IPS-20b (cell line): ENCODE results near the gene KDM4E.

ENCODE experiments used
- H3K27ac ChIP-seq: one replicate; pipeline ENCODE4 v1.5.1; 2013; ENCODE audit warnings: low read length
- H3K27me3 ChIP-seq: 2 replicates; pipeline ENCODE4 v1.6.1; 2013; ENCODE audit warnings: mild to moderate bottlenecking, low read length, inconsistent platforms; ENCODE audit not compliant: insufficient read depth
- H3K36me3 ChIP-seq: 2 replicates; pipeline ENCODE4 v1.6.1; 2013; ENCODE audit warnings: low read depth, mild to moderate bottlenecking, inconsistent platforms, low read length, moderate library complexity; ENCODE audit not compliant: insufficient read depth
- H3K4me1 ChIP-seq: 2 replicates; pipeline ENCODE4 v1.6.1; 2013; ENCODE audit warnings: mild to moderate bottlenecking, control low read depth, inconsistent platforms, low read length, moderate library complexity; ENCODE audit not compliant: insufficient read depth
- H3K4me3 ChIP-seq: 2 replicates; pipeline ENCODE4 v1.5.1; 2013; ENCODE audit warnings: mild to moderate bottlenecking, low read length, inconsistent platforms
- H3K9ac ChIP-seq: 2 replicates; pipeline ENCODE4 v1.6.1; 2013; ENCODE audit warnings: low read depth, mild to moderate bottlenecking, inconsistent platforms, low read length, moderate library complexity
- H3K9me3 ChIP-seq: 2 replicates; pipeline ENCODE4 v1.6.1; 2013; ENCODE audit warnings: mild to moderate bottlenecking, low read depth, low read length, inconsistent platforms; ENCODE audit not compliant: insufficient read depth

Gene KDM4E

DNA sequence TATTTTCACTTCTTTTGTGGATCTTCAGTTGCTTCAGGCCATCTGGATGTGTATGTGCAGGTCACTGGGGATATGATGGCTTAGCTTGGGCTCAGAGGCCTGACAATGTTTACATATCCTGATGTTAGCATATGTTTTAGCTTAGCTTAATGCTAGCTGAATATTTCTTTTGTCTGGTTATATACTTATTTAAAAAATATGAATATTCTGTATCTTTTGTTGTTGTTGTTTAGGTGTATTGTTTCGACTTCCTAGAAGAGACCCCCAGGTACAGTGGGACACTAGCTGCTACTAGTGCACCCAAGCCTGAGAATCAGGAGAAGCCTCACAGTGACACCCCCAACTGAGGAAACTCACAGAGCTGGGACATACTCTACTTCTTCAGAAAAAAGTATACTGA is at the start of gene KDM4E:
KDM4E (plus strand) TSS at position 301 of the 400 bp plus-strand sequence. CDS start 300 bp downstream, outside the sequence.
- H3K4me3 ChIP-seq = no peak within 1 kb of the TSS

DNA sequence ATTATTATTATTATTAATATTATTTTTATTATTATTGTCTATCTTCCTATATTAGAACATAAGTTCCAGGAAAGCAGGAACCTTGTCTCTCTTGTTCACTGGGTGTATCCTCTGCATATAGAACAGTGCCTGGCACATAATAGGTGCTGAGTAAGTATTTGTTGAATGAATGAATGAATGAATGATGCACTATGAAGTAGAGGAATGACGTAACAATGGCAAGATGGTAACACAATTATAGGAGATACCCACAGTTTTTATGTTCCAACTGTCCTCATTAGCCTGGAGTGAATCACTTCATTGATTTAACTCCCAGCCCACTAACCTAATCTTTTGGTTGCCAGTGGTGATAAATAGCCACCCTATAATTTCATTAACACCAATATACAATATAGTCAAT is 49.5 kb upstream of the KDM4E start:
- Histone ChIP-seq H3K4me3 (no peak overlapping the region), H3K9me3 (no peaks in the 10 kb centered on the region), H3K27me3 (no peaks in the 10 kb centered on the region), H3K9ac (no peak overlapping the region), H3K27ac (no peak overlapping the region), H3K4me1 (peaks cover 4% of the 10 kb centered on the region; the same call in 1 of the 2 replicates), H3K36me3 (peaks cover 15% of the 10 kb centered on the region)

More for the DNA sequence above, at the start of gene KDM4E:
- no peak within 1 kb of the TSS for H3K9ac ChIP-seq
- H3K27ac ChIP-seq = no peak within 1 kb of the TSS
- no peaks in the 10 kb centered on the region for H3K36me3 ChIP-seq
- H3K4me1 ChIP-seq = no peaks in the 10 kb centered on the region
- no peaks in the 10 kb centered on the region for H3K9me3 ChIP-seq
- H3K27me3 ChIP-seq = no peaks in the 10 kb centered on the region

DNA sequence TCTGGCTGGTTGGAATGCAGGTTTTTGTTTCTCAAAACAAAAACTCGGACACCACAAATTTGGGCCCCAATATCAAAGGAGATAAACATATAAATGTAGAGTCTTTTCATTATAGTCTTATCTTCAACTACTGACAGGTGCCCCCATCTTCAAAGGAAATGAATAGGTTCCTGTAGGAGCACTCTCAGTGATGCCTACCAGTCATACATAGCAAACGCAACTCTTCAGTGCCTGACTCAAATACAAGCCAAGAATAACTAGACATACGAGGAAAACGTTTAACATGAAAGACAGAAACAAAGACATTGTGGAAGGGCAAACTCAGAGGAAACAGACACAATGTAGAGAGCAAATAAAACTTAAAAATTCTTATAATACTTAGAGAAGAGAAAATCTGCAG is 37.7 kb upstream of the KDM4E start:
- peaks cover 8% of the 10 kb centered on the region; the same call in 1 of the 2 replicates for H3K27me3 ChIP-seq

DNA sequence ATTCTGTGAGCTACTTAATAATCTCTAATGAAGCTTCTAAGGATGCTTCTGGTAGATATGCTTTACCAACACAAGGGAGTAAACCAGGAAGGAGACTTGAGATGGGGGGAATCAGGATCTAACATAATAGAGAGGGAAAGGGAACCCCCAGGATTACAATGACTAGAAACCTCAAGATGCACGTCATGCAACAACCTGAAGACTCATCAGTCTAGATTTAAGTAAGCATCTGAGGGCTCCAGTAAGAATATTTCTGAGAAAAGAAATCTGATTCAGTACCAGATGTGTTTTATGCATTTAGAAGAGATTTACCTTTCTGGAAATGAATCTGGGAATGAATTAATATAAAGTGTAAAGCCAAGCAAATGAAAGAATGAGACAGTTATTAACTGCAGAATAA is 36.3 kb upstream of the KDM4E start:
- Histone ChIP-seq H3K36me3 (no peaks in the 10 kb centered on the region), H3K27me3 (peaks cover 8% of the 10 kb centered on the region; the same call in 1 of the 2 replicates), H3K4me3 (no peak overlapping the region)

More for the DNA sequence above, 37.7 kb upstream of the KDM4E start:
- Histone ChIP-seq H3K9ac (no peak overlapping the region), H3K36me3 (no peaks in the 10 kb centered on the region), H3K9me3 (no peaks in the 10 kb centered on the region), H3K4me3 (no peak overlapping the region), H3K4me1 (no peaks in the 10 kb centered on the region), H3K27ac (no peak overlapping the region)

DNA sequence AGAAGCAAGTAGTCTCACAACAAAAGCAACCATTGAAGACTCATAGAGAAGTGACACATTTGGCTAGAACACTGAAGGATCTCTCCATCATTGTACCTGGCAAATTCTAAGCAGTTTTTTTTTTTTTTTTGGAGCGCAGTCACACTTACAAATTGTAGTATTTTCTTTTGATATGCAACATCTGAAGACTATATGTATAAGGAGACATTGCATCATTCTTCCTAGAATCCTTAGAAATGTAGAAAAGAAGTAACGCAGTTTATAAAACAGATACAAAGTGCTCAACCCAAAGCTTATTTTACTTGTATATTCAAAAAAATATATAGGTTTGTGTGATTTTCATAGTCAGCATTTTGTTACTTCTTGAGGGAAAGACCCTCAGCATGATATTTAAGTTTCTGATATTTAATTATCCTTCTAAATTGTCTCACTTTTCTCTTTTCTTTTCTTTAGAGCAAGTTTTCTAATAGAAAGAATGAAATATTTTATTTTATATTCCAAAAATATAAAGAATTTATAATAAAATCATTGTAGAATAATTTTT is 31.6 kb upstream of the KDM4E start:
- no peak overlapping the region for H3K9ac ChIP-seq
- no peaks in the 10 kb centered on the region for H3K9me3 ChIP-seq
- H3K36me3 ChIP-seq = no peaks in the 10 kb centered on the region
- H3K4me1 ChIP-seq = no peaks in the 10 kb centered on the region
- H3K27ac ChIP-seq = no peak overlapping the region
- H3K4me3 ChIP-seq = no peak overlapping the region
- peaks cover 7% of the 10 kb centered on the region; the same call in 1 of the 2 replicates for H3K27me3 ChIP-seq

More for the DNA sequence above, 36.3 kb upstream of the KDM4E start:
- Histone ChIP-seq H3K27ac (no peak overlapping the region), H3K4me1 (no peaks in the 10 kb centered on the region), H3K9me3 (no peaks in the 10 kb centered on the region), H3K9ac (no peak overlapping the region)

DNA sequence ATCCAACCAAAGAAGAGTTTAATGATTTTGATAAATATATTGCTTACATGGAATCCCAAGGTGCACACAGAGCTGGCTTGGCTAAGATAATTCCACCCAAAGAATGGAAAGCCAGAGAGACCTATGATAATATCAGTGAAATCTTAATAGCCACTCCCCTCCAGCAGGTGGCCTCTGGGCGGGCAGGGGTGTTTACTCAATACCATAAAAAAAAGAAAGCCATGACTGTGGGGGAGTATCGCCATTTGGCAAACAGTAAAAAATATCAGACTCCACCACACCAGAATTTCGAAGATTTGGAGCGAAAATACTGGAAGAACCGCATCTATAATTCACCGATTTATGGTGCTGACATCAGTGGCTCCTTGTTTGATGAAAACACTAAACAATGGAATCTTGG is 27.6 kb upstream of the KDM4E start:
- no peak overlapping the region for H3K27ac ChIP-seq
- no peak overlapping the region for H3K9ac ChIP-seq
- H3K4me3 ChIP-seq = no peak overlapping the region
- no peaks in the 10 kb centered on the region for H3K4me1 ChIP-seq
- H3K27me3 ChIP-seq = no peaks in the 10 kb centered on the region
- no peaks in the 10 kb centered on the region for H3K36me3 ChIP-seq
- no peaks in the 10 kb centered on the region for H3K9me3 ChIP-seq

DNA sequence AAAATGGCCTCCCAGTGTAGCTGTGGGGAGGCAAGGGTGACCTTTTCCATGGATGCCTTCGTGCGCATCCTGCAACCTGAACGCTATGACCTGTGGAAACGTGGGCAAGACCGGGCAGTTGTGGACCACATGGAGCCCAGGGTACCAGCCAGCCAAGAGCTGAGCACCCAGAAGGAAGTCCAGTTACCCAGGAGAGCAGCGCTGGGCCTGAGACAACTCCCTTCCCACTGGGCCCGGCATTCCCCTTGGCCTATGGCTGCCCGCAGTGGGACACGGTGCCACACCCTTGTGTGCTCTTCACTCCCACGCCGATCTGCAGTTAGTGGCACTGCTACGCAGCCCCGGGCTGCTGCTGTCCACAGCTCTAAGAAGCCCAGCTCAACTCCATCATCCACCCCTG is 26.8 kb upstream of the KDM4E start:
- Histone ChIP-seq H3K4me3 (no peak overlapping the region), H3K9ac (no peak overlapping the region), H3K36me3 (no peaks in the 10 kb centered on the region), H3K27ac (no peak overlapping the region), H3K27me3 (no peaks in the 10 kb centered on the region), H3K4me1 (no peaks in the 10 kb centered on the region), H3K9me3 (no peaks in the 10 kb centered on the region)

DNA sequence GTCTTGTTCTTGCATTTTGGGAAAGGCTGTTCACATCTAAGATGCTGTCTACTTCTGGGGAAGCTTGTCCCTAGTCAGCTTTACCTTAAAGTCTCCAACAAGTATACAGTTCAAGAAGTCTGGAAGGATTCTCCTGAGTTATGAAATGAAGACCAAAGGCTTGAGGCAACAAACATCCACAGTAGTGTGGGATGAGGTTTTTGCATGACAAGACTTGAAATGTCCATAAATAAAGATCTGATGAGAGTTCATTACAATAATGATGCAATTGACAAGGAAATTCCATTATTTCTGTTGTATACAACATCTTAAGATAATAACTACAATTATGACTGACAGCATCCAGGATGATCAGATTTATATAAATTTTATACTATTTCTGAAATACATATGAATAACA is 21.3 kb upstream of the KDM4E start:
- H3K27me3 ChIP-seq = no peaks in the 10 kb centered on the region
- H3K4me1 ChIP-seq = no peaks in the 10 kb centered on the region
- no peaks in the 10 kb centered on the region for H3K36me3 ChIP-seq
- no peak overlapping the region for H3K9ac ChIP-seq
- H3K4me3 ChIP-seq = no peak overlapping the region
- H3K9me3 ChIP-seq = no peaks in the 10 kb centered on the region
- H3K27ac ChIP-seq = no peak overlapping the region

DNA sequence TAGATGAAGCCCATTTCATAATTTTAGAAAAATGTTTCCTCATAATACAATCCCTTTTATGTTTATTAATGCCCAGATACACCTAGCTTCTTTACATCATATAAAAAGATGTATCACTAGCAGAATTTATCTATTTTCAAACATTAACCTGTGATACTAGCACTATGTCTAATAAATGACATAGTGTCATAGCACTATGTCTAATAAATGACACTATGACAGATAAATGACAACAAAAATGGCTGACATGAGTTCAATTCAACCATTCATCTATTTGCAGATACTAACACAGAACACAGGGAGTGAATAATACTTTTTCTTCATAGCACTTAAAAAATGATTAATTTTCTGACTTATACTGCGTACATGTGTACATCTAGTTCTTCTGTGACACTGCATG is 19.4 kb upstream of the KDM4E start:
- H3K9ac ChIP-seq = no peak overlapping the region

DNA sequence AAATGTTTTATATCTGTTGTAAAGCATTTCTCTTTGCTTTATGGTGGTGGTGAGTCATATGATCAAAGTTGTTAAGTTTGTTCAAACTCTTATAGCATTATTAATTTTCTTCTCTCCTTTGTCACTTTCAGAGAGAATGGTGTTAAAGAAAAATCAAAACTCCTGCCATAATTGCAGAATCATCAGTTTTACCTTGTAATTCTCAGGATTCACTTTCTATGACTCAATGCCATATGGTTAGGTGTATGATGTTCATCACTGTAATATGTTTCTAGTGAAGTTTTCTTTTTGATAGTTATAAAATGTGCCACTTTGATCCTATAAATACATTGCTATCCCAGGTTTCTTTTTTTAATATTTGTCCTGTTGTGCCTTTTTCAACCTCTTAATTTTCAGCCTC is 13.7 kb upstream of the KDM4E start:
- H3K27me3 ChIP-seq = no peaks in the 10 kb centered on the region

More for the DNA sequence above, 19.4 kb upstream of the KDM4E start:
- no peak overlapping the region for H3K27ac ChIP-seq
- no peaks in the 10 kb centered on the region for H3K36me3 ChIP-seq
- H3K4me3 ChIP-seq = no peak overlapping the region
- H3K4me1 ChIP-seq = no peaks in the 10 kb centered on the region
- H3K9me3 ChIP-seq = no peaks in the 10 kb centered on the region
- no peaks in the 10 kb centered on the region for H3K27me3 ChIP-seq

DNA sequence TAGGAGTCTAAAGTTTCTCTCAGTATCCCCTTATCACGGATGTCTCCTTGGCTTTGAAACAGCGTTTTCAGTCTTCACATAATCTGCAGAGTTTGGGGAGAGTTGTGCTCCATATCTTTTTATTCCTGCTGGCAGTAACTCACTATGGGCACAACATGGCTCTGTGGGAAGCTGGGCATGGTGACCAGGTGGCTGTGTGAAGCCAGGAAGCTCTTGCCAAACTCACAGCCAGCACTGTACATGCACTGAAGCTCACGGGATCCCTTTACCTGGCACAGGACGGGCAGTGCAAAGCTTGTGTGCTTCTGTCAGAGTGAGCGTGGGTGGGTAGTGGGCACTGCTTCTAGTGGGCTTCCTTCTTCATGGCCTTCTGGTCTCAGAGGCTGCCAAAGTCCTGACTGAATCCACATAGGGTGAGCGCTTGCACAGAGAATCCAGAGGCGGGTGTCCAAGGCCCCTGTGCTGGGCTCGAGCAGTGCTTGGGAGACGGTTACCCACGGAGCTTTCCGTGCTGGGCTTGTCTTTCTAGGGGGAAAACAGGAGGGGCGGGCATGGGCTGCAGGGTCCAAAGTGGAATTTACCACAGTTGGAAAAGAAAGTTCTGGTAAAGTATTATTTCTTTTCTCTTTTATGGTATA is 10.8 kb upstream of the KDM4E start:
- H3K4me3 ChIP-seq = no peak overlapping the region
- no peaks in the 10 kb centered on the region for H3K27me3 ChIP-seq
- no peaks in the 10 kb centered on the region for H3K36me3 ChIP-seq
- no peak overlapping the region for H3K27ac ChIP-seq
- H3K9ac ChIP-seq = no peak overlapping the region
- H3K4me1 ChIP-seq = no peaks in the 10 kb centered on the region
- H3K9me3 ChIP-seq = no peaks in the 10 kb centered on the region

More for the DNA sequence above, 13.7 kb upstream of the KDM4E start:
- no peaks in the 10 kb centered on the region for H3K9me3 ChIP-seq
- H3K4me3 ChIP-seq = no peak overlapping the region
- H3K27ac ChIP-seq = no peak overlapping the region
- H3K4me1 ChIP-seq = no peaks in the 10 kb centered on the region
- H3K36me3 ChIP-seq = no peaks in the 10 kb centered on the region
- H3K9ac ChIP-seq = no peak overlapping the region

DNA sequence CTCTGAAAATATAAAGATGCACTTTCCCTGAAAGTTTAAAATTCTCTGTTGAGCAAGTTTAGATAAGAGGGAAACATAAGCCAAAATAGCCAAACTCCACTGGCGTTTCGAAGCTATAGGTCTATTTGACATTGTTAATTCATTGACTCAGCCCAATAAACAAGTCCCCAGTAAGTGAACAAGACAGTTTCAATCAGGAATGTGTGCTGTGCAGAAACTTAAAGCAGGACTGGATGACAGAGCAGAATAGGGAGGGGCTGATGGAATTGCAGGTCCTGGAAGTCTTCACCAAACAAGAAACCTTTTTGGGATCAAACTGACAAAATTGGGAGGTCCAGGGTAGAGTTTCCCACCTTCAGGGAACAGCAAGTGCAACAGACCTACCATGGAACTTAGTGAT is 8.9 kb upstream of the KDM4E start:
- no peaks in the 10 kb centered on the region for H3K36me3 ChIP-seq
- no peaks in the 10 kb centered on the region for H3K9me3 ChIP-seq
- H3K27ac ChIP-seq = no peak overlapping the region
- no peak overlapping the region for H3K9ac ChIP-seq
- H3K4me3 ChIP-seq = no peak overlapping the region
- H3K27me3 ChIP-seq = no peaks in the 10 kb centered on the region
- H3K4me1 ChIP-seq = no peaks in the 10 kb centered on the region
